AG09309 (cell line): ENCODE results near the gene PDLIM7.

Source experiments
- DNase-seq: peaks from one replicate; pipeline ENCODE4 v3.0.0-alpha.2; 2010; ENCODE audit warnings: low read depth
- H3K4me3 ChIP-seq: 2 replicates; pipeline ENCODE4 v1.5.1; 2011; ENCODE audit warnings: mild to moderate bottlenecking, low read depth, low read length, moderate library complexity; ENCODE audit not compliant: control insufficient read depth
- CTCF ChIP-seq: IDR thresholded peaks from 2 replicates; pipeline ENCODE4 v1.5.1; 2011; ENCODE audit warnings: mild to moderate bottlenecking, low read depth, low read length, inconsistent platforms; ENCODE audit not compliant: insufficient read depth, control insufficient read depth; ENCODE audit errors: missing control alignments

Gene PDLIM7

GRCh38 chr5:177446200-177447065 is 51.0 kb downstream of the PDLIM7 start, which contains the start of gene PRR7:
TSS of gene PRR7 (plus strand) at chr5:177446814. CDS start at chr5:177455068, 8,254 bp downstream.
- no peak for TF ChIP-seq CTCF
- peak within 1 kb of the TSS; percentile 63 for H3K4me3 ChIP-seq
- DNase-seq = no peak

- peak overlapping the region; percentile 63 for H3K4me3 ChIP-seq
- DNase-seq = no peak
- TF ChIP-seq CTCF = no peak
Measured at GRCh38 chr5:177445917-177446199, 51.5 kb downstream of the PDLIM7 start.

- no peak for TF ChIP-seq CTCF
- no peak overlapping the region for H3K4me3 ChIP-seq
- no peak for DNase-seq
Measured at GRCh38 chr5:177445052-177445916, 52.1 kb downstream of the PDLIM7 start.

- TF ChIP-seq CTCF = no peak
- no peak overlapping the region for H3K4me3 ChIP-seq
- no peak for DNase-seq
Measured at GRCh38 chr5:177444106-177445051, 53.0 kb downstream of the PDLIM7 start.

- no peak for TF ChIP-seq CTCF
- no peak for DNase-seq
- H3K4me3 ChIP-seq = no peak overlapping the region
Measured at GRCh38 chr5:177443144-177443983, 54.0 kb downstream of the PDLIM7 start.
